H1 (cell line): ENCODE results near the gene TLK2. TPM values are rescaled to one million over a fixed set of nuclear protein-coding genes. Genes with fewer than 3 reads are reported as not detected.

Experiments
- ATF2 ChIP-seq: IDR thresholded peaks from 2 replicates; pipeline ENCODE4 v1.6.1; 2012; ENCODE audit warnings: low read length, inconsistent platforms
- GABPA ChIP-seq: IDR thresholded peaks from 2 replicates; pipeline ENCODE4 v1.6.1; 2011; ENCODE audit warnings: mild to moderate bottlenecking, low read length, moderate library complexity, borderline replicate concordance; ENCODE audit not compliant: insufficient read depth
- RBBP5 ChIP-seq: IDR thresholded peaks from 2 replicates; pipeline ENCODE4 v1.7.1; 2012; ENCODE audit warnings: low read depth, mild to moderate bottlenecking, inconsistent platforms, low read length, moderate library complexity, borderline replicate concordance
- RFX5 ChIP-seq: IDR thresholded peaks from 2 replicates; pipeline ENCODE4 v1.6.1; 2011; ENCODE audit warnings: low read depth, low read length, improper control_type of control experiment, borderline replicate concordance
- SUZ12 ChIP-seq: fragments of 200-600 bp; sonication (generic); IDR thresholded peaks from 2 replicates; pipeline ENCODE4 v1.6.1; 2012; ENCODE audit warnings: mild to moderate bottlenecking, inconsistent platforms, low read length, moderate library complexity, mixed read lengths
- TAF7 ChIP-seq: optimal IDR thresholded peaks from 2 replicates; pipeline ENCODE3; 2011; ENCODE audit warnings: low read depth, mild to moderate bottlenecking, inconsistent platforms, low read length, moderate library complexity, borderline replicate concordance
- polyA plus RNA-seq, 7 experiments: library from polyadenylated mRNA; depleted of rRNA in 3 of 7; stranded (reverse) in 5 of 7; unstranded in 2 of 7; fragments of >200 nt in 5 of 7; fragments of 200-250 nt in 2 of 7; gene quantifications; 1 replicate in 5 of 7; 2 replicates in 1 of 7; 4 replicates in 1 of 7; pipeline versions ENCODE4 v1.2.1 to v1.2.3, GENCODE V29; 2011 to 2013; ENCODE audit warnings: missing spikeins in 2 of 7, mixed read lengths in 2 of 7
- total RNA-seq: library from RNA; stranded (reverse); fragmentation: NEBNext Ultra II Directional; extraction: Animal tissue kit (Norgen Biotek cat#: 25700); gene quantifications from 2 replicates; pipeline ENCODE4 v1.2.1, GENCODE V29; 2021

The TLK2 gene
- total and polyA plus RNA-seq, 2 of the 8 experiments (the other 6 are each of a cell fraction or from before 2014, with no cell fraction given) = 43.1 to 59.9 TPM

DNA sequence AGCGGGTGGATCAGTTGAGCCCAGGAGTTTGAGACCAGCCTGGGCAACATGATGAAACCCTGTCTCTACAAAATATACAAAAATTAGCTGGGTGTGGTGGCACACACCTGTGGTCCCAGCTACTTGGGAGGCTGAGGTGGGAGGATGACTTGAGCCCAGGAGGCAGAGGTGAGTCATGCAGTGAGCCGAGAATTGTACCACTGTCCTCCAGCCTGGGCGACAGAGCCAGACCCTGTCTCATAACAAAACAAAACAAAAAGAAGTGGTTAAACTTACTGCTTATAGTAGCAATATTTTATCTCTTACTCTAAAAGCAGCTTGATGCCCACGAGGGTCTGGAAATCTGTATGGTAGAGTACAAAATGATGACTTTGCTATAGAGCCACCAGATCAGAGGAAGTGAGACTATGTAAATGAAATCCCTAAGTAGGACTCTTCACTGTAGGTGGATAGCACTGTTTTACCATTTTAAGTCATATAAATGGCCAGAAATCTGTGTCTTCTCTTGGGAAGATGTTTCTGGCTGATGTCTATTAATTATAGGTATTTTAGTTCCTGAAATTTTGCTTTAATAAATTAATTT is 88.5 kb downstream of the TLK2 start (continued):
- TF ChIP-seq ATF2 = no peak
- TF ChIP-seq RBBP5 = no peak
- TF ChIP-seq TAF7 = no peak
- no peak for TF ChIP-seq SUZ12
- no peak for TF ChIP-seq RFX5
- no peak for TF ChIP-seq GABPA
